ENCODE data around the gene MAPK14. TPM values are rescaled to one million over a fixed set of nuclear protein-coding genes. Genes with fewer than 3 reads are reported as not detected.

The MAPK14 gene
- total RNA-seq, 1 donor from 2014 or later, result 46.2 TPM

DNA sequence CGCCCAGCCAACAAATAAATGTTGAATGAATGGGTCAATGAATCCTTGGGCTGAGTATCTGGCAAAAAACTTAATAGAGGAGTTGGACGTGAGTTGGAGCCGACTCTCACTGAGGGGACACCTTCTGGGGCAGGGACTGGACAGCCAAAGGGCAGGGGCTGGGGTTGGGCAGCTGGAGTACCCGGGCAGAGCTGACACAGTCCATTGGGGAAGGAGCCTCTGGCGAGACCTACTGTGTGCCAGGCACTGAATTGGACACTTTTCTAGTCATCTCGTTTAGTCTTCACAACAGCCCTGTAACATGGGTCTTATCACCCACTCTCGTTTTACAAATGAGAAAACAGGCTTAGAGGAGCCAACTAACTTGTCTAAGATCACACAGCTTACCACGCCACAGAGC is 98.0 kb downstream of the MAPK14 start:
- Mint-ChIP-seq H3K27me3 (ENCODE audit: unreplicated experiment) (peaks cover 8% of the 10 kb centered on the region), H3K4me1 (ENCODE audit: low read depth, unreplicated experiment) (peaks cover 6% of the 10 kb centered on the region), H3K27ac (ENCODE audit: unreplicated experiment) (no peak overlapping the region), H3K36me3 (ENCODE audit: unreplicated experiment) (no peaks in the 10 kb centered on the region), H3K4me3 (ENCODE audit: unreplicated experiment) (no peak overlapping the region), H3K9me3 (ENCODE audit: unreplicated experiment) (peaks cover 2% of the 10 kb centered on the region)
- TF ChIP-seq, protein P1, sequence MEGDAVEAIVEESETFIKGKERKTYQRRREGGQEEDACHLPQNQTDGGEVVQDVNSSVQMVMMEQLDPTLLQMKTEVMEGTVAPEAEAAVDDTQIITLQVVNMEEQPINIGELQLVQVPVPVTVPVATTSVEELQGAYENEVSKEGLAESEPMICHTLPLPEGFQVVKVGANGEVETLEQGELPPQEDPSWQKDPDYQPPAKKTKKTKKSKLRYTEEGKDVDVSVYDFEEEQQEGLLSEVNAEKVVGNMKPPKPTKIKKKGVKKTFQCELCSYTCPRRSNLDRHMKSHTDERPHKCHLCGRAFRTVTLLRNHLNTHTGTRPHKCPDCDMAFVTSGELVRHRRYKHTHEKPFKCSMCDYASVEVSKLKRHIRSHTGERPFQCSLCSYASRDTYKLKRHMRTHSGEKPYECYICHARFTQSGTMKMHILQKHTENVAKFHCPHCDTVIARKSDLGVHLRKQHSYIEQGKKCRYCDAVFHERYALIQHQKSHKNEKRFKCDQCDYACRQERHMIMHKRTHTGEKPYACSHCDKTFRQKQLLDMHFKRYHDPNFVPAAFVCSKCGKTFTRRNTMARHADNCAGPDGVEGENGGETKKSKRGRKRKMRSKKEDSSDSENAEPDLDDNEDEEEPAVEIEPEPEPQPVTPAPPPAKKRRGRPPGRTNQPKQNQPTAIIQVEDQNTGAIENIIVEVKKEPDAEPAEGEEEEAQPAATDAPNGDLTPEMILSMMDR (IDR thresholded peaks at IDR 0.05; ENCODE audit: partially characterized antibody, unreplicated experiment), result no peak
- DNase-seq, result no peak

DNA sequence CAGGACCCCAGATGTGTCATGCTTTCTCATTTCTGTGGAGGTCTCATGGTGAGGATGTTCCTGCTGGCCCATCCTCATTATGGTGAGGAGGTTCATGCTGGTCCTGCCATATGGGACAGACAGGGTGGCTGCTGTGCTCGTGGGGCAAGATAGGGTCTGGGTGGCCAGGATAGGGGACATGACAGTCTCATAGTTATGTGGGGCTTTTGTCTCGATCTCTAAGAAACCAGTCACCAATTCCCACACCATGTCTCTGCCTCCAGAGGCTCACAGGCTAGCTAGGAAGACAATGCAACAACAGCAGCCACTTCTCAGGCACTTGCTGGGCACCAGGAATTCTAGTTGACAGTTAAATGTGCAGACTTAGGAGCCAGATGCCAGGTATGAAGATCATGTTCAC is 98.5 kb downstream of the MAPK14 start:
- H3K9me3 Mint-ChIP-seq (ENCODE audit: unreplicated experiment), result peaks cover 2% of the 10 kb centered on the region
- TF ChIP-seq, protein P1 (IDR thresholded peaks at IDR 0.05; ENCODE audit: partially characterized antibody, unreplicated experiment), result no peak
- no peak overlapping the region for H3K27ac Mint-ChIP-seq (ENCODE audit: unreplicated experiment)
- no peak for DNase-seq
- no peaks in the 10 kb centered on the region for H3K36me3 Mint-ChIP-seq (ENCODE audit: unreplicated experiment)
- peaks cover 8% of the 10 kb centered on the region for H3K27me3 Mint-ChIP-seq (ENCODE audit: unreplicated experiment)
- no peak overlapping the region for H3K4me3 Mint-ChIP-seq (ENCODE audit: unreplicated experiment)
- H3K4me1 Mint-ChIP-seq (ENCODE audit: low read depth, unreplicated experiment), result peaks cover 4% of the 10 kb centered on the region

DNA sequence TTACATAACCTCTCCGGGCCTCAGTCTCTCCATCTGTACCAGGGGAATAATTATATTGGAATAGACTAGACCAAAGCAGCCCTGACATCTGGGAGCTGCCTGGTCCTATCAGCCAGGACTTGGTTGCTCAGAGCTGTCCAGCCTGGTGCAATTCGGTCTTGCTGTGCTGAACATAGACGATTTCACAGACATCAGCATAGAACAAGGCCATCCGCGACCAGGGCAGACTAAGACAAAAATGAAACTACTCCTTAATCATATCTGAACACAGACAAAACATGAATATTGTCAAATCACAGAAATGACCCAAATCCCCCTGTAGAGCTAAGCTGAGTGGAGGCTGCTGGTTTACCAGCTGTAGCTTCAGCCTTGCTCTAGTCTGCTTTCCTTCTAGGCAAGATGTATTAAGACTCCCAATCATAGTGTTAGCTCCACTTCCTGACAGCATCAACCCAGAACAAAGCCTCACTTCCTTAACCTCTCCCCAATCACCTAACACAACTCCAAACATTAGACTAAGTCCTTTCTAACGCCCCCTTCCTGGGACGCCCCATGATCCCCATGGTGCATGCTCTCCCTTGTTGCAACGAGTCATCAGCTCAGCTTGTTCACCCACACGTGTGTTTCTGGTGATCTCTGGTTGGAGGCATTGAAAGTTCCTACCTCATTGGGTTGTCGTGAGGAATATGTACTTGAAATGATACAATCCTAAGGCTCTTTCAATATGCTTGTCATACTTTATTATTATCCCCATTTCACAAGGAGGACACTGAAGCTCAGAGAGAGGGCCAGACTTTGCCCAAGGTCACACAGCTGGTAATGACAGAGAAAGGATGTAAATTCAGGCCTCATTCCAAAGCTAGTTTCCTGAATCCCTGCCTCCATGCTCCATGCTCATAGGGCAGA is 99.2 kb downstream of the MAPK14 start:
- no peak overlapping the region for H3K27ac Mint-ChIP-seq (ENCODE audit: unreplicated experiment)
- H3K27me3 Mint-ChIP-seq (ENCODE audit: unreplicated experiment), result peaks cover 8% of the 10 kb centered on the region
- H3K4me3 Mint-ChIP-seq (ENCODE audit: unreplicated experiment), result no peak overlapping the region
- TF ChIP-seq, protein P1 (IDR thresholded peaks at IDR 0.05; ENCODE audit: partially characterized antibody, unreplicated experiment), result no peak
- H3K9me3 Mint-ChIP-seq (ENCODE audit: unreplicated experiment), result peaks cover 2% of the 10 kb centered on the region
- no peak for DNase-seq
- H3K4me1 Mint-ChIP-seq (ENCODE audit: low read depth, unreplicated experiment), result peaks cover 4% of the 10 kb centered on the region
- H3K36me3 Mint-ChIP-seq (ENCODE audit: unreplicated experiment), result no peaks in the 10 kb centered on the region

DNA sequence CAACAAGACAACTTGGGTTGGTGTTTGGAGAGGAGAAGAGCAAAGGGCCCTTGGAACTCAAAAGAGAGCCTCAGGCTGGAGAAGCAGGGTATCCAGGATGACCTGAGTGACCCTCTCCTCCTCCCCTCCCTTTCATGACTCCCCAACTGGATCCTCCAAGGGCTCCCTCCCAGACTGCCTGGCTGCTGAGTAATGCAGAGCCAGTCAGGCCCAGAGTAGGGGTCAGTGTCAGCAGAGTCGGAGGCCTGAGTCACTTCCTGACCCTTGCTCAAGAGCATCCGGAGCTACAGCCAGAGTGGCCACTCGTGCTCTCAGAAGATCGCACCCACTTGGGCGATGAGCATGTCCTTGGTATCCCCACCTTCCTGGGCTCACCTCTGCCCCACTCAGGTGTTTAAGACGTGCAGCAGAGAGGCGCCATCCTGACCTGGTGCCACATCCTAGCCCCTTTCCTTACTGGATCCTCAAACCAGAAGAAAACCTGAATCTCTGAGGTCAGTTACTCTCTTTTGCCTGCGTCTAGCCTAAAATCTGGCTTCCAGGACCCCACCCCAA is 99.9 kb downstream of the MAPK14 start:
- peaks cover 8% of the 10 kb centered on the region for H3K27me3 Mint-ChIP-seq (ENCODE audit: unreplicated experiment)
- DNase-seq, result no peak
- peaks cover 6% of the 10 kb centered on the region for H3K4me1 Mint-ChIP-seq (ENCODE audit: low read depth, unreplicated experiment)
- H3K9me3 Mint-ChIP-seq (ENCODE audit: unreplicated experiment), result peaks cover 2% of the 10 kb centered on the region
- no peak overlapping the region for H3K27ac Mint-ChIP-seq (ENCODE audit: unreplicated experiment)
- no peak overlapping the region for H3K4me3 Mint-ChIP-seq (ENCODE audit: unreplicated experiment)
- H3K36me3 Mint-ChIP-seq (ENCODE audit: unreplicated experiment), result no peaks in the 10 kb centered on the region
- TF ChIP-seq, protein P1 (IDR thresholded peaks at IDR 0.05; ENCODE audit: partially characterized antibody, unreplicated experiment), result no peak

DNA sequence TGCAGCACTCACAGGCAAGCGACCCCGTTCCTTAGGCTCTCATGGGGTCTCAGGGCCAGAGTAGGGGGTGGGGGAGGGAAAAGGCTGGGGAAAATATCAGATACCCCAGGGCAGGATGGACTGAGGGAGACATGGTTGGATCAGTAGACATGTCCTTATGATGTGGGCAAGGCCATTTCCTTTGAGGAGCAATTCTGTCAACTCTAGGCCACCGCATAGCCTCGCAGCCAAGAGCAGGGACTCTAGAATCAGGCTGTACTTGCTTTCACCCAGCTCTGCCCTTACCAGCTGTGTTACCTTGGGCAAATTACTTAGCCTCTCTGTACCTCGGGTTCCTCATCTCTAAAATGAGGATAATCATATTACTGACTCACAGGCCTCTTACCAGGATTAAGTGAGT is 100.5 kb downstream of the MAPK14 start:
- Mint-ChIP-seq H3K4me1 (ENCODE audit: low read depth, unreplicated experiment) (peaks cover 12% of the 10 kb centered on the region), H3K9me3 (ENCODE audit: unreplicated experiment) (peaks cover 2% of the 10 kb centered on the region), H3K27ac (ENCODE audit: unreplicated experiment) (no peak overlapping the region), H3K4me3 (ENCODE audit: unreplicated experiment) (no peak overlapping the region), H3K27me3 (ENCODE audit: unreplicated experiment) (peaks cover 6% of the 10 kb centered on the region), H3K36me3 (ENCODE audit: unreplicated experiment) (no peaks in the 10 kb centered on the region)
- TF ChIP-seq, protein P1 (IDR thresholded peaks at IDR 0.05; ENCODE audit: partially characterized antibody, unreplicated experiment), result no peak
- no peak for DNase-seq

Measured in glutamatergic neuron (in vitro differentiated cells).